Activated CD4-positive, alpha-beta T cell treated with anti-CD3 and anti-CD28 coated beads, Interleukin-2, Interleukin-6, amounts not matched to agents 100 ng/mL and 50 ng/mL, durations not matched to agents 16 hours and 8 hours (primary cell): ENCODE results near the gene ASB2.

Source experiments
- DNase-seq: peaks from one replicate; pipeline ENCODE4 v3.0.0-alpha.2; 2020

ASB2 gene

DNA sequence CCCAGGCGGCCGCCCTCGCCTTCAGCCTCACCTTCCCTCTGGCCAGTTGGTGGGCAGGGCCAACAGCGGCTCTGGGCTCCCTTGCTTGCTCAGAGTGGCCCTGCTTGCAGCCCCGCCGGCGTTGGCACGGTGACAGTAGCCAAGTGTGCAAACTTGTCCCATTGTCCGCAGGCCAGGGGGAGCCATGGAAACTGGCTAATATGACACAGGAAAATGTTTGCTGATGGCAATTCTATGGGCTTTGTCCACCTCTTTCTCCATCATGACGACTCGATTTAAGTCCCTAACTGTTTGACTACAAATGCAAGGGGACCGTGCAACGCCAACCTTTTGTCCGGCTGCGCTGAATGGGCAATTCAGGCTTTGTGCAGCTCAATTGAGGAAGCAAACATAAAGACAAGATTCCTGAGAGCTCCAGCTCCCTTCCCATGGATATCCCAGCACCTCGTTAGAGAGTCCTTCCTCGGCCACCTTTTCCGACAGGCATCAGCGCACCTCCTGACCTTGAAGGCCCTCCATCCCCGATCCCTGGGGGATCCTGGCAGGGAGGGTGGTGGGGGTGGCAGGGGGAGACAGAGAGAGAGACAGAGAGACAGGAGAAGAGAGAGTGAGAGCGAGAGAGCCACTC, 50.0 kb downstream of the ASB2 start:
- no peak for DNase-seq

DNA sequence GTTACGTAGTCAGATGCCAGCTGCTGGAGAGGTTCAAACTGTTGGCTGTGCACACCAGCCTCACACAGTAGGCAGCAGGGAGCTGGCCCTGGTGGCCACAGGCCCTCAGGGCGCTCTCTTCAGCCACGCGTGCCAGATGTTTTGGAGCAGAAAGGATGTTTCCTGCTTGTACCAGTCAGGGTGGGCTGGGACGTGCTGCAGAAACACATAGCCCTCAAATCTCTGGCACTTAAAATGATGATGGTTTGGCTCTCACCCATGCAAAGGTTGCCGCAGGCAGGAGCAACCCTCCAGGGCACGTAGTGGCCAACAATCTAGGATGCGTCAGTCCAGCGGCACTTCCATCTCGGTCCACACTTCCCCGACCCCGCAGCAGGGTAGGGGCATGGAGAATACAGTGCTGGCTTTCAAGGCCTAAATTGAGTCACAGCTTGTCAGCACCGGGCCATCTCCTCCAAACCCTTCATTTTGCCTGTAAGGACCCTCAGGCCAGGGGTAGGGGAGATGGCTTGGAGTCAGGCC, 50.9 kb downstream of the ASB2 start:
- no peak for DNase-seq

DNA sequence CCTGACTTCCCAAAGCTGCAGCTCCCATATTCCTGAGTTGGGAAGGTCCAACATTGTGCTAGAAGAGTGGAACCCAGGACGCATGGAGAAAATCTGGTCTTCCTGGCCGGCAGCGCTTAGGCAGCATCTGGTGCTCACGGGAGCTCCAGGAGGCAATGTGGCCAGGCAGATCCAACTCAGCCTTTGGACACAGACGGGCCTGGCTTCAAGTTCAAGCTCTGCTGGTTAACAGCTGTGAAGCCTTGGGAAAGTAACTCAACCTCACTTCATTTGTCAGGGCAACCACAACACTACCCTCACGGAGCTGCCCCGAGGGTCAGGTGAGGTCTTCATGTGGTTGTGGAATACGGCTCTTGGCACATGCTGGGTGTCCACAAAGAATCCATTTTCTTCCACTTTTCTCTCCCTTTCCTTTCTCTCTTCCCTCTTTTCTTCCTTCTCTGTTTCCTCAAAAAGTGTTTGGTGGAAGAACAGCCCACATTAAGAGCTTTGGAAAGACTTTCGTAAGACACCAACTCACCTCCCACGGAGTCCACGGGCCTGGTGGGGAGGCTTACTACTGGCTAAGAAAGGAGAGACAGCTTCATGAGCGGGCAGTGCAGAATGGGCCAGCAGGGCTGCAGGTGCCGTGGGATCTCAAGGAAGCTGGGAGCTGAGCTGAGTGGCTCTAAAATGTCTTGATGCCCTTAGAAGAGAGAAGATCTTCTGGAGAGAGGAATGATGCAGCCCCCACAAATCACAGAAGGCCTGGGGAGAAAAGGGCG, 51.6 kb downstream of the ASB2 start:
- no peak for DNase-seq

DNA sequence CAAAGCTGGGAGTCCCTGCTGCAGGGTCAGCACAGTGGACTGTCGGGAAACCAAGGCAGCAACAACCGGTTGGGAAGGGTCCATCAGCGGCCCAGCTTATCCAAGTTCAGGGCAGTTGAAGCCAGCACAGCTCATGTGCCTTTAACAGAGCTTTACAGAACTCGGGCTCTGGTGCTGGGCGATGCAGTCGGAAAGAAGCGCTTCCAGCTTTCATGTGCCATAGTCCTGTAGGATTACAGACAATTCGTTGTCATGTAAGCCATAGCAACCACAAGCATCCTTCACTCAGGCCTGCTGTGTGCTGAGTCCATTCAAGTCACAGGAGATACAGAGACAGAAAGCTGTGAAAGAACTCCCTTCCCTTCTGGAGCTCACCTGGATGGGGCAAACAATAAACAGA, 52.7 kb downstream of the ASB2 start:
- no peak for DNase-seq

DNA sequence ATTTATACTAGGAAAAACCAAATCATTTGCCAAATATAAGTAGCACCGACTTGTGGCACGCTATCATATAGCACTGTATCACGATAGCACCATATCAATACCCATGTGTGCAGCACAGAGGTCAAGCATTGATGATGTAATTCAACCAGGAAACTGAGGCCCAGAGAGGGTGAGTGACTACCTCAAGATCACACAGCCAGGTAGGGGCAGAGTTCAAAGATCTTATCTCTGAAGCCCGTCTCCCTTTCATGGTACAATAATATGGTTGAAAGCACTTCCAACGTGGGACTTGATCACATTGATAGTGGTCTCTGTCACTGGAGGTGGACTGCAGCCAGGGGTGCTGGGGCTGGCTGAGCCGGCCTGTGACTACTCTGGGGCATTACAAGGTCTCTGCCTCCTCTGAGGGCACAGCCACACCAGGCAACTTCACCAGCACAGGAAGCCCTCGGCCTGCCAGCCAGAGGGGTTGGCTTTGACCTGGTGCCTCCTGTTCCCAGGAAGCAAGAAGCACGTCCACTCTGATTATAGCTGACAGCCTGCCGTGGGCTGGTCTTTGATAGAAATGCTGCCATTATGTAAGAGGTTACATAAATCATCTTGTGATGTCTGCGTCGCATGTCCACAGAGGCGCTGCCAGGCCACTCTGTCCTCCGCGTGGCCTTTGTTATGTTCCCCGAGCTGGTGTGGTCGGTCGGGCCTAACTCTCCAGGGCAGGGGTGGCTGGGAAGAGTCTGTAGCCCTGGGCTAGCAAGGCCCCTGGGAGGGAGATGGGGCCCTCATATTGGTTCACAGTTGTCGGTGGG, 55.2 kb downstream of the ASB2 start:
- DNase-seq, result no peak

DNA sequence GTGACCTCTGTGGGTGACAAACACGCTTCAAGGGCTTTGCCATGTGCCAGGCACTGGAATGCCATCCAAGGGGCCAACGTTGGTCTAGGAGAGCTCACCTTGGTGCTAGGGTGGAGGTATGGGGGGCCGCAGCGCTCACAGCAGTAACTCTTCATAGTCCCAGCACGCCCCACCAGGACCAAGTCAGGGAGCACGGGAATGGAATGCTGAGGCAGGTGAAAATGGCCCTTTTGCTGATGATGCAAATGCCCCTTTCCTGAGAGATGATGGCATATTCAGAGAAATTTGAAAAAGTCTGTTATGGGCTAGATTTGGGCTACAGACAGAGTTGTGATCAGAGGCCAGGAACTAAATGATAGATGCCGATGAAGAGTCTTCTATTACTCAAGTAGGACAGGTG, 59.2 kb downstream of the ASB2 start:
- no peak for DNase-seq

DNA sequence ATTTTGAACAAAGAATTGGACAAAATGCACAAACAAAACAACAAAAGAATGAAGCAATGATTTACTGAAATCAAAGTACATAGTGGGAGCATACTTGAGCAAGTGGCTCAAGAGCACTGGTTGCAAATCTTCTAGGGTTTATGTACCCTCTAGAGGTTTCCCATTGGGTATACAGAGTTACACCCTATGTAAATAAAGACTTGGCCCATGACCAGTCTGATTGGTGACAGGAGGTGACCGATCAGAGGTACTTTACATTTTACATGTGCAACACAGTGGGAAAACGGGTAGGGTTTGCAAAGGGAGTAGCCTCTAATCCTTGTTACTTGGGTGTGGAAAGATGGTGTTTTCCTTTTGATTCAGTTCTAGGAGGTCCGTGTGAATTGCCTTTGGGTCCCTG, 59.9 kb downstream of the ASB2 start:
- no peak for DNase-seq

DNA sequence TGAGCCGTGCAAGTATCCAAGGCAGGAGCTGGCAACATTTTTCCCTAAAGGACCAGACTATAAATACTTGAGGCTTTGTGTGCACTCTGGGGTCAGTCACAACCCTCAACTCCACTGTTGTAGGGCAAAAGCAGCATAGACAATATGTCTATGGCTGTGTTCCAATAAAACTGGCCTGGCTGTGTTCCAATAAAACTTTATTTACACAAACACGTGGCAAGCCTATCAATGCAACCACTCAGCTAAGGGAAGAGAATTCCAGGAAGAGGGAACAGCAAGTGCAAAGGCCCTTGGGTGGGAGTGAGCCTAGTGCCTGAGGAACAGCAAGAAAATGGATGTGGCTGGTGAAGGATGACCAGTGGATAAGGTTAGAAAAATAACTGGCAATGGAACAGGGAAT, 60.6 kb downstream of the ASB2 start:
- no peak for DNase-seq

DNA sequence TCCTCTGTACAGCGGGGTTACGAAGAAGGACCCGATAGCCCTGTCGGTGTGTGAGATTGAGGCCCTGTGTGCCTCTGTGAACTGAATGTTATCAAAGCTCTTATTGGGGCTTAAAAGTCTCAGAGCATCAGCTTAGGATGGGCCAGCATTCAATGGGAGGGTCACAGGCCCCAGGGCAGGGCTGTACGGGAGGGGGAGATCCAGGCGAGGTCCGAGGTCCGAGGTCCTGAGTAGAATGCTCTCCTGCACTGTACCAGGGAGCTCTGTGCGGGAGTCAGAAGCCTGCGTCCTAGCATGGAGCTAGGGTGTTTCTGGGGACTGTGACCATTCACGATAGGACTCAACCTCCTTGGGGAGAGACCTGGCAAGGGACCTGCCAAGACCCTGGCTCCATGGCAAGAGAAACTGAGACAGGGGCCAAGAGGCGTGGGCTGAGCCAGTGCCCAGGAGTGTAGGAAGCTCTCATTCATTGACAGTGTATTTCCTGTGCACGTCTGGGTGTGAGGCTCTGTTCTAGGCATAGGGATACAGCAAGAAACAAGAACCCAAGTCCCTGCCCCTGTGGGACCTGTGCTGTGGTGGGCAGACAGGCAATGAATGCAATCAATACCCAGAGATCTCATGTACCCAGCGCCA, 61.2 kb downstream of the ASB2 start:
- DNase-seq, result no peak

DNA sequence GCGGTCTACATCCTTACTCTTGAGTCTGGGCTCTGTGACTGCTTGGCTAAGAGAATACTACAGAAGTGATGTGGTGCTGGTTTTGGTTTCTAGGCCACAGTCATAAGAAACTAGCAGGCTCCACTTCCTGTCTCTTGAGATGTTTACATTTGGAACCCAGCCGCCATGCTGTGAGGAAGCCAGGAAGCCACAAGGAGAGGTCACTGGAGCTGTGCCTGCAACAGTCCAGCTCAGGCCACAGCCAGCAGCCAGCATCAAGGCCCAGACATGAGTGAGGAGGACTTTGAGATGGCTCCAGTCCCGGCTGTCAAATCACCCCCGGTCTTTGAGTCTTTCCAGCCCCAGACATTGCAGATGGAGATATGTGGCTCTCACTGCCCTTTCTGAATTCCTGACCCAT, 62.1 kb downstream of the ASB2 start:
- DNase-seq, result peak; percentile 58

DNA sequence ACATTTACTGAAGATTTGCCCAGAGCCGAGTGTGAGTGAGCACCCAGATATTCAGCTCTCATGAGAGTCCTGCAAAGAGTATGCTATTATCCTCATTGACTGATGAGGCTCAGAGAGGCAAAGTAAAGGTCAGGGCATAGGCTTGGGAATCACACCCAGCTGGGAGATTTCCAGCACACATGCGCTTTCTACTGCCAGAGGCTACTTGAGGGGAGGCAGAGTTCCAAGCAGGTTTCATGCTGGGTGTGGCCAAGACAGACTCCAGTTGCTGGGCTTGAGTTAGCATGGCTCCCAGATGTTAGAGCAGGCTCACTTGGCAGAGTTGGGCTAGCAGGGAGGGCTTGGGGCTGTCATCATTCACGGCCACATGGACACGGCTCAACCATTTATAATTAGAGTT, 63.6 kb downstream of the ASB2 start:
- no peak for DNase-seq

DNA sequence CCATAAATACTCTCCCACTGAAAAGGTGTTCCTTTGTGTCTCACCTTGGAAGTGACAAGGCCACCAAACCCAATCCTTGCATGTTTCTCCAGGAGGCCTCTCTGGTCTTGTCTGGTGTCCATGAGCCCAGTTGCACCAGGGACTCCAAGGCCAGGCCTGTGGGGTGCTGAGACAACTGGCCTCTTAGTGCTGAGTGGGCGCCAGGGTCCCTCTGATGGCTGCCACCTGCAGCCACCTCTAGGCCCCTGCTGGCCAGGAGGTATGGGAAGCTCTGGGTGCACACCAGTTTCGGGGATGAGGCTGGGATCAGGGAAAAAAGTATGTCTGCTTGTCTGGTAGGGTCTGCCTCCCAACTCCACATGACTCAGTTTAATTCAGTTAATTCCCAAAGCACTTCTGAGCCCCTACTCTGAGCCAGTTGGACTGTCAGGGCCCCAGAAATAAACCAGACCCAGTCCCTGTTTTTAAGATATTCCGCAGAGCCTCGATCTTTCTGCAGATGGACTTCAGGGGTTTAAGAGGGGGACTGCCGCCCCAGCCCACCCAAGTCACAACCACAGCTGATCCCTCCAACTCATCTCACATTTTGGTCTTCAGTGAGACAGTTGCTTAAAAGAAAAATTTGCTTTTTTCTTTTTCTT, 64.3 kb downstream of the ASB2 start:
- DNase-seq, result no peak

DNA sequence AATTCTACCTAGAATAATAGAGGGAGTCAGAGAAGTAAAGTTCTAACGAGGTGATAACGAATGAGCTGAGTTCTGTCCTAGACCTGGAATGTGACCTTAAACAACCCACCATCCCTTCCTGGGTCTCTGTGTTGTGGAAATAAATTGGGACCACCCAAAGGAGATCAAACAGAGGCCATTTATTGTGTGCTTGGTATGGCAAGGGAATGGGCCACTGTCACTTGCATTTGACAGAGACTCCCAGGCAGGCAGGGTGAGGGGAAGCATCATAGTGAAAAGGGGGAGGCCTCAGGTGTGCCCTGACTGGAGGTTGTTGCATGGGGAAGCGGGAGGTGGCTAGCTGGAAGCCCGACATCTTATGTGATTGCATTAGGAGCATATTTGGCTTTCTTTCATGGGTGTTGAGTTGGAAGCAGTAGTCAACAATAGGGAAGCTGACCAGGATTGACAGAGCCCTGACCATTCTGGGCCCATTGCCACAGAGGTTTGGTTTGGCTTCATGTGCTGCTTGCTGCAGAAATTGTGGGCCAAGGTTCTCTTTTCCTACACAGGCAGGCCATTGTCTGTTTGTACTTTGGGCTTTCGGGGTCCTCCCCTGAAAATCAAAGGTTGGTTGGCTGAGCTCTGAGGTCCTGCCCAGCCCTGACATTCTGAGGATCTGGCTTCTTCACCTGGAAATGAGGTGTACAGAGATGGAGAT, 66.8 kb downstream of the ASB2 start:
- no peak for DNase-seq

DNA sequence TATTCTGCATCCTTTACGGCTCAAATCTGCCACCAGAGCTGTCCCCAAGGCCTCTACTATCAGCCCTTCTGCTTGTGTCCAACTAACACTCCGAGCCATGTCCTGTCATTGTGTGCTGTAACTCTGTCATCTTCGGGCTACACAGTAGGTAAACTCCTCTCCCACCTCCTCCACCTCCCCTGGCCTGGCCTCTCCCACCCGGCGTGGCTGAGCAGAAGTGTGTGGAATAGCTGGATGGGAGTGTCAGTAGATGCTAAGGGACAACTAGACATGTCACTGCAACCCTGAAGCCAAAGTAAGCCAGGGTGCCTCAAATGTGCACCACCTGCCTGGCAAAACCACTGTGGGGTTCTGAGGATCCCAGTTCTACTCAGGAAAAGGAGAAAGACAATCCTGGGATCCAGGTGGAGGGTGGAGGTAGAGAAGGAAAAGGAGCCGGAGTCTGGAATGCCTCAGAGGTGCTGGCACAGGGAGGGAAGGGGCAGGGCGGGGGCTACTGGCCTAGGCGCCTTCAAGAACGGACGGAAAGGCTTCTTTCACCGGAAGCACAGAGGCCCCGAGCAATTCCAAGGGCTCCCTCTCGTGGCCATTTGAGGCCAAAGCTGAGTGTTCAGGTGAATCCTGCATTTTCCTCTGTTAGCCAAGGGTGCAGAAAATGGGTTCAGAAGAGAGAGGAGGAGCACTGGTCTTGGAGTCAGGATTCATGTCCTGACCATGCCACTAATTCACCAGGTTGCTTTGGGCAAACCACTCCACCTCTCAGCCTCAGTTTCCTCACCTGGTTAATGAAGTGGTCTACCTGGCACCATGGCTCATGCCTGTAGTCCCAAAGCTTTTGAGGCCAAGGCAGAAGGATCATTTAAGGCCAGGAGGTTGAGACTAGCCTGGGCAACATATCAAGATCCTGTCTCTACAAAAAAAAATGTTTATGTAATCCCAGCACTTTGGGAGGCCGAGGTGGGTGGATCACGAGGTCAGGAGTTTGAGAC, 69.7 kb downstream of the ASB2 start:
- peak; percentile 85 for DNase-seq

DNA sequence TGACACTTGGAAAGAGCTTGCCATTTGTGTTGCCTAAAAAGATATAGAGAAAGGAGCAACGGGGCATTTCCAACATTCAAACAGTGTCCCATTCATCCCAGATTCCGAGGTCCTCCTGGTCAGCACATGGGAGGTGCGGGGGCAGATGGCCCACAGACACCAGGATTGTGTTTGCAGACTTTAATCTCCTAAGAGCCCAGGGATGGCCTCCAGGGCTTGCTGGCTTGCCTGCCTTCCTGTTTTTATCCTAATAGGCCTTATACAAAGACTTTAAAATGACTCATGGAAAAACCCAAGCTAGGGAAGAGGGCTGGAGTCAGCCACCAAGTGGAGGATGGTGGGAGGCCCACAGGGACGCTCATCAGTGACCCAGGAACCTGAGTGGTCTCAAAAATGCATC, 70.7 kb downstream of the ASB2 start:
- DNase-seq, result no peak

DNA sequence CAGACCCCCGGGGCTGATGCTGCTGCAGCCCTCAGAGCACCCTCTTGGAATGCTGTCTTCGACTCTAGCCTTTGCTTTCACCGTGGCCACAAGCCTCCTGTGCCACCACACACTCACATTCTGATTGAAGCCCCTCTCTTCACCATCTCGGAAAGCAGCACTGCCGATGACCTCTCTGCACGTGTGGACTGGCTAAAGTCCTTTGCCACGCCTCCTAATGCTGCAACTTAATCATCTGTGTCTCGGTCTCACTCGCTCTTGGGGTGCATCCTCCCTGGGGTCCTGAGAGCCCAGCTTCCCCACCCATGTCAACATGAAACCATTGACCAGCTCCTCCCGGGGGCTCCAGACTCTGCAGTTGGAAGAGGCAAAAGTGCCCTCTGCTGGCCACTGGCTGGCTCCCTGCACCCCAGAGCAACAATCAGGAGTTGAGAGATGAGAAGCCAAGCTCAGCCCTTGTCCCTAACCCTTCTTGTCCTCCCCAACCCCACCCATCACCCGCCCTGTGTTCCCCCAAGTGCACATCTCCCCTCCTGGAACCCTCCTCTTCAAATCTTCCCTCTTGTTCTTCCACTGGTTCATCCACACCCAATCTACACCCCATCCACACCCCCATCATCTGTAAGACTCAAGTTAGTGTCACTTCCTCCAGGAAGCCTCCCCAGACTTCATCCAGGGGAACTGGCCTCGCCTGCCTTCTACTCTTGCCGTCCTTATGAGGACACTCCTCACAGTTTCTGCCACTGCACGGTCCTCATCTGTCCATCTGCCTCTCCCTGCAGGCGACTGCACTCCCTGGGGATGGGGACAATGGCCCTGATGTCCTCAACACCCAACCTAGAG, 72.8 kb downstream of the ASB2 start:
- DNase-seq, result peak; percentile 15

DNA sequence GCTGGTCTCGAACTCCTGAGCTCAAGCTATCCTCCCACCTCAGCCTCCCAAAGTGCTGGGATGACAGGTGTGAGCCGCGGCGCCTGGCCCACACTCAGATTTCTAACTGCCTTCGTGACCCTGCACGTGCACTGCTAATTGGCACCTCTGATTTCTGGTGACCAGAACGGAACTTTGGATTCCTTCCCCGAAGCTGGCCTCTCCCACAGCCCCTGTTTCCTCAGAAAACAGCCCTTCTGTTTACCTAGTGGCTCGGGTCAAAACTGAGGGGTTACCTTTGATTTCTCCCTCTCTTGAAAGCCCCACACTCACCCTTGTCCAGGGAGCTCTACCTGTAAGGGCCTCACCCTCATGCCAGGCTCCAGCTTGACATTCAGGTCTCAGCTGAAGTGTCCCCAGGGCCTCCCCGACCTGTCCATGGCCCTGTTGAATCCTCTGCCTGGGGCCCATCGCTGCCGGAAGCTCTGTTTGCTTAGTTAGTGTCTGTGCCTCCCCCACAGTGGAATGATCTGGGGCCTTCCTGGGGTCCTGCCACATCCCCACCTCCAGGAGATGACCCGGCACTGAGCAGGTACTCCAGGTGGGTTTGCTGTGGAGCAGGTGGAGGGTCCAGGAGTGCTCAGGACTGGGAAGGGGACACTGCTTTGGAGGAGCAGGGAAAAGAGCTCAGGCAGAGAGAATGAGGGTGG, 73.6 kb downstream of the ASB2 start:
- no peak for DNase-seq

DNA sequence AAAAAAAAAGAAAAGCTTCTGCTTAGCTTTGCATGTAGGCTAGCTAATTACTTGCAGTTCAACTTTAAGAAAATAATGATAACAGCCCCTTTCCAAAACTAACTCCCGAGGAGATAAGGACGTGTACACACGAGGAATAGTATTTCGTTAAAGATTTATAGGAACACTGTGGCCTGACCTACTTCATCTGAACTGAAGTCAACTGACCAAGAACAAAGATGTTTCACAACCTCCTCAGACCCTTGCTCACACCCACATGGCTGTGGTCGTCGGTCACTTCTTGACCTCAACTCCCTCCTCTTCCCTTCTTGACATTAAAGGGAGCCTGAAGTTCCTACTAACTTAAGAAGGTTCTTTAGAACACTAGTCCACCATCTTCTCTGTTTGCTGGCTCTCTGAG, 74.6 kb downstream of the ASB2 start:
- DNase-seq, result no peak

DNA sequence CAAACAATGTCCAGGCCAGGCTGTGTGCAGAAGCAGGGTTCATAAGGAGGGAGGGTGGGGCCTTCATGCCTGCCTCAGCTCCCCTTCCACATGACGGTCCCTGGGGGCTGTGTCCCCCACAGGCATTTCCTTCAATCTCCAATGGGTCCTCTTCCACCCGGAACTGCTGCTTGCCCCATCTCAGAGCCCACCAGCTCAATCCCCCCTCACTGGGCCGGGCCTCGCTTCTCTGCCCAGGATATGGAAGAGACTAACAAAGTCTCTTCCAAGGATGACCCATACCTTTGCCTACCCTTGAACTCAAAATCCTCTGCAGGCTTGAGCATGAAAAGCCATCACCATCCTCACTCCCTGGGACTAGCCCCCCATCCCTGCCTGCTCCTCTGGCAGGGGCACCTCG, 77.6 kb downstream of the ASB2 start:
- DNase-seq, result no peak
